Measurements from ENCODE around the gene ADGRA3.

Gene ADGRA3

DNA sequence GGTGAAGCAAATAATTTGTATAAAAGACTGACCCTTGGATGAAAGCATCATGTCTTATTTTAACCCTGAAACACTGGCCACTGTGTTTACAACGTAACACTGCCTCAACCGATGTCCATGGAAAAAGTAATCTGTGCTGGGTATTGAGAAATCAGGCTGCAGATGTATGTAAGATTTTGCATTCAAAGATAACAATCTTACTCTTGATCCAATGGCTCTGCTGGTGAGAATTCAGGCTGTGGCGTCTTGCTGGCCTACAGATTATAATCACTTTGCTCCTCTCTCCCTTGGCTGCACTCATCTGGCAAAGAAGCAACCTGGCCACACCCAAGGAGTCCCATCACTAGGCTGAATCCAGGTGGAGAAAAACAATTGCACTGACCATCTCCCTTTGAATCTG lies 7.5 kb downstream of the ADGRA3 start:
- DNase-seq (ENCODE audit: low read depth): peak; percentile 24

DNA sequence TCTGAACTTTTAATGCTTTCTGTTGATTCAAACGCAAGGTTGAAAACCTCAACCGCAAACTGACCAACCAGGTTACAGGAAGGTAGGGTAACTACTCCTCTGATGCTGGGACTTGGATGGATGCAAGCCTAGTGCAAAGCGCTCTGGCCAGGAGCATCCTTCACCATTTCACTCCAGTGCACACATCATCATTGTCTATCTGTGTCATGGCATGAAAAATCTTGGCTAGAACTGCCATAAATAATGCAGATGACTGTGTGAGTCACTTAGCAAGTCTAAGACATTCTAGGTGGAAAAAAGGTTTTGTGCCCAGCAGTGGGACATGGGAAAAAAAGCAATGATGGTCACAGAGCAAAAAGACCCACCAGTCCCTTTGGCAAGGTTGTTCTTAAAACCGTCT lies 10.9 kb downstream of the ADGRA3 start:
- DNase-seq (ENCODE audit: low read depth): peak; percentile 27

DNA sequence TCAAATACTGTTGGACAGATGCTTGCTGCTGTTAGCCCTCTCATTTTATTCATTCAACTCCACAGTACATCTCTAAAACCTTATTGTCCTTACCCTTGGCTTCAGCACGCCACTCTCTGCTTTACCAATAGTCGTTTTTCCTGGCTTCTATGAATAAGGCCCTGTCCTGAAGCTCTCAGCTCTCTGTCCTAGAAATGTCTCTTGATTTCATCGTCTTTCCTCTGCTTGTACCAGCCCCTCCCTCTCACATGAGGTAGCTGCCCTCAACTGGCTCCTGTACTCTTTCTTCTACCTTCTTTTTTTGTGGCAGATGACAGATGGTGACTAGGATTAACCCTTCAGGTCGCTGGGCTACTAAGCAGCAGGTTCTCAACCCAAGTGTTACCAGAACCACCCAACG lies 11.4 kb downstream of the ADGRA3 start:
- DNase-seq (ENCODE audit: low read depth): no peak

DNA sequence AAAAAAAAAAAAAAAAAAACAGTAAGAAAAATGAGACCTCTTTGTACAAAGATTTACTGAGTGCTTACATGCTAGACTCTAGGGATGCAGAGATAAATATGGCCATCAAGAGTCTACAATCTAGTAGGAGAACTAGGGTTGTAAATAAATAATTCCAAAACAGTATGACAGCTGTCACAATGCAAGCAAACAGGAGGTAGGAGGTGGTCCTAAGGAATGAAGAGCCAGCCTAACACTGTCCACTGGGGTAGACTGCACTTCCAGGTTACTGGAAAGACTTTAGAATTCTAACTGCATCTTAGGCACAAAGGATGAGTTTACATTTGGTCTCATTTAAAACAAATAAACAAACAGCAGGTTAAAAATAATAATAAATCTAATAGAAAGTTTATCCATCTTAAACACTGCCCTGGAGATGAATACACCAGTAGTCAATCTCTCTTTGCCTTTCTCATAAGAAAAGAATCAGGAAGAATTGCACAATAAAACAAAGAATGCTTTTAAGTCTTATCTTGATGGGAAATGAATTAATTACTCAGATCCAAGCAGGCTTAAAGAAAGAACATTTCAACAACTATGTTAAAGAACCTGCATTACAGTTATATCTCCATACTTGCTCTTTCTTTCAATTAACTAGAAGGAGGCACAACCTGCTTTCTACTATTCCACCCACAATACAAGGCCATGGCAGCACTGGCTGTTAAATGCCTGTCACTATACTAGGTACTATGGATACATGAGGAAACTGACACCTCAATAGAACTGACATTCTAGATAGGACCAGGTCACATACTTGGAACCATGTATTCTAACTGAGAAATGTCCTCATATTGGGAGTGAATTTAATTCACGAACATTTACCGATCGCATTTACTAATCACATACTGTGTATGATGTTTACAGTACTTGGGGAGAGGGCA lies 12.7 kb downstream of the ADGRA3 start:
- peak; percentile 54 for DNase-seq (ENCODE audit: low read depth)

DNA sequence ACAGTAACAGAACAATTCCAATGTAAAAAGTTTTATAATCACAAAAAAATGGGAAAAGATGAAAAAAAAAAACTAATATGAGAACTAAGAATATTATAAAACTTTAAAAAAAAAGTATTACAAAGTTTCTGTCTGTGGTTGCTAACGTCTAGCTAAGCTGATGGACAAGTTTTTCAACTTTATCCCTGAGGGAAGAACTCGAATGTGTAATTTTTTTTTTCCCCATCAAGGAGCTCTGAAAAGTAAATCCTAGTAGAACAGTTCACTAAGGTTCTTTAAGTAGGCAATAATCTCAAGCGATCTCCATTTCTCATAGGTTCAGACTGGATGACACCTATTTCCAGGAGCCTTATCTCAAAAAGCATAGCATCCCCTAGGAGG lies 14.2 kb downstream of the ADGRA3 start:
- DNase-seq (ENCODE audit: low read depth): no peak

DNA sequence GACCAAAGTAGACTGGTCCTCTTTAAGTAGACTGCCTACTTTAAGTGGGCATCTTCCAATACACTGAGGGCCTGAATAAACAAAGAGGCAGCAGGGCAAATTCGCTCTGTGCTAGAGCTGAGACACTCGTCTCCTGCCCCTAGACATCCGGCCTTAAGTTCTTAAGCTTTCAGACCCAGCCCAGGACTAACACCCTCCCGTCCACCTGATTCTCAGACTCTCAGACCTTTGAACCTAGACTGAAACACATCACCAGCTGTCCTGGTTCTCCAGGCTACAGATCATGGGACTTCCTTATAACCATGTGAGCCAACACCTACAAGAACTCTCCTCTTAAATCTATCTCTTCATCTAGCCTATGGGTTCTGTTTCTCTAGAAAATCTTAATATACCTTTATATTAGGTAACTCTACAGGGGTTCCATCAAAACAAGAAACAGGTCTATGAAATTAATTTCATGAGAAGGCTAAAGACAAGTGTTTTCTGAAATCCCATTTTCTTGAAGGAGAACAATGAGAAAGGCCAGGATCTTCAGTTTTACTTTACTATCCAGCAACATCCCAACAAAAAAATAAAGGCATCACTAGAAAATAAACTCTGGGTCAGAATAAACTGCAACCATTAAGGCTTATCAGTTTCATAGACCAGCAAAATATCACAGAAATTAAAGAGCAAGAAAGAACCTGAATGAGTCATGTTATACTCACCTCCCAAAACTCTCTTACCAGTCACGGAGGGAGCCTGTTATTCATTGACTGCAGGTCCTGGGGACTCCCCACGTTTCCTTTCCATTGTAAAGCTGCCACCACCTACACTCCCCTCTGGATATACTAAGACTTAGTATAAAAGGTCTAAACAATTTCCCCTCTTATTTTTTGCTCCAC lies 14.8 kb downstream of the ADGRA3 start:
- peak; percentile 53 for DNase-seq (ENCODE audit: low read depth)

DNA sequence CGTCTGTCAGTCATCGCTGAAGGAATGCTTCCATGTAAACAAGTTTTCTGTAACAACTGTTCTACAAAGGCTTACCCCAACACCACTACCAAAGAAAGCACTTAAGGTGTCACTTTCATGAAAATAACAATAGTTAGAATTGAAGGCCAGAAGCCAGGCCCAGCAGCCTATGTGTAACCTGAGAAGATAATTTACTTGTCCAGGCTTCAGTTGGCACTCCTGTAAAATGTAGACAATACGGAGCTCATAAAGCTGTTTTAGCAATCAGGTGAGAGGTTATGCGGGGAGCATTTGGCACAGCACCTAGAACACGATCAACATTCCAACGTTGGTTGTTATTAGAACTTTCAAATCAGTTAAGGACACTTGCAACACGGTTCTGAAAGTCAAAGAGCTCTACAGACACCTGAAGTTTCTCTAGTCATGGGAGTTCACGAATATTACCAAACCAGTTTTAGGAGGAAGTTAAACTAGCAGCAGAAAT lies 15.7 kb downstream of the ADGRA3 start:
- no peak for DNase-seq (ENCODE audit: low read depth)

DNA sequence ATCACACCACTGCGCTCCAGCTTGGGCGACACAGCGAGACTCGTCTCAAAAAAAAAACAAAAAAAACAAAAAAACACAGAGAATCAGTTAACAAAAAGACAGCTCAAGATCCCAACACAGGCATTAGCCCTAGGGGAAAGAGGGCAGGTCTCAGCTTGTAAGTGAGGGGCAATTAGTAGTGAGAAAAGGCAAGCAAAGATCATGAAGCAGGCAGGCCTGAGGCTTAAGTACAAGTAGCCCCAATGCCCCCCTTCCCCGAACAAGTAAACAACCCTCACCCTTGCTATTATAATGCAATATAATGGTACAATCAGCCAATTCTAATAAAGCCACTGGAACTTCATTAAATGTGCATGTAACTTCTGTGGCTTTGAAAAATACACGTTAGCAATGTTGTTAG lies 17.0 kb downstream of the ADGRA3 start:
- DNase-seq (ENCODE audit: low read depth): no peak

DNA sequence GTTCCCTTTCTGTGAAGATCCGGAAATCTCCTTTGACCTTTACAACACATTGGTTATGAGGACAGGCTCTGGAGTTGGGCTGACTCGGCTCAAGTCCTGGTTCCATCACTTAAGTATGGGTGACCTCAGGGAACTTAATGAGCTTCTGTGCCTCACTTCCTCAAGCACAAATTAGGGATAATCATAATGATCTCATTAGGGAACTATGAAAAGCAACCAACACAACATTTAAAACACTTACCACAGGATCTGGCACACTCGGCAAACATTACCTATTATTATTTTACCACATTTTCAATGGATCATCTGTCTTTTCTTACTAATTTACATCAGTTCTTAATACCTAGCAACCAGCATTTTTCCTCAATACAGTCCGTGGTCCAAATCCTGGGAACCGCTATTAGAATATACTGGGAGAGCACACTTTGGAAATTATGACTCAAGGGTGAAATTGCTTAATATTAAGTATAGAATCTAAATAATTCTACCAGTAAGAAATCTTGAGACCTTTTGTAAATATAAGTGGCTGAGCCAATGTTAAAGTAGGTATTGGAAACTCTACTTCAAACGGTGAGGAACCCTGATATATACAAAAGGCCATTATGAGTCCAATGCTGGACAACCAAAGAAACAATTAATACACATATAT lies 19.6 kb downstream of the ADGRA3 start:
- DNase-seq (ENCODE audit: low read depth): peak; percentile 32

DNA sequence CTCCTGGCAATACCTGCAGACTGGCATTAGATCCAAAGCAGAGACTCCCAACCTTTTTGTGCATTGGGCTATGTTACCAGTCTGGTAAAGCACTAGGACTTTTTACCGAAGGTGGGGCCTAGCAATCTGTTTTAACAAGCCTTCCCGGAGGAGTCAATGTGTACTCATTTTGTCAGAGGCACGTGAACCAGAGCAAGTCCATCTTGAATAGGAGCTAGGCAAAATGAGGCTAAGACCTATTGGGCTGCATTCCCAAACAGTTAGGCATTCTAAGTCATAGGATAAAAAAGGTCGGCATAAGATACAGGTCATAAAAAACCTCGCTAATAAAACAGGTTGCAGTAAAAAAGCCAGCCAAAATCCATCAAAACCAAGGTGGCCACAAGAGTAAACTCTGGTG lies 22.3 kb downstream of the ADGRA3 start:
- DNase-seq (ENCODE audit: low read depth): no peak

DNA sequence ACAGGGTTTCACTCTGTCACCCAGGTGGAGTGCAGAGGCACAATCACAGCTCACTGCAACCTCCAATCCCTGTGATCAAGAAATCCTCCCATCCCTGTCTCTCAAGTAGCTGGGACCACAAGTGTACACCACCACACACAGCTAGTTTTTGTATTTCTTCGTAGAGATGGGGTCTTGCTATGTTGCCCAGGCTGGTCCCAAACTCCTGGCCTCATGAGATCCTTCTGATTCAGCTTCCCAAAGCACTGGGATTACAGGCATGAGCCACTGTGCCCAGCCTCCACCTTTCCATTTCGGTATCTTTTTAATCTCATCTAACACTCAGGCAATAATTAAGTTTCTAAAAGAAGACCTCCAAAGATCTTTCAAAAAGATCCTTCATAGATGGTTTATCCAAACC lies 22.9 kb downstream of the ADGRA3 start:
- no peak for DNase-seq (ENCODE audit: low read depth)

DNA sequence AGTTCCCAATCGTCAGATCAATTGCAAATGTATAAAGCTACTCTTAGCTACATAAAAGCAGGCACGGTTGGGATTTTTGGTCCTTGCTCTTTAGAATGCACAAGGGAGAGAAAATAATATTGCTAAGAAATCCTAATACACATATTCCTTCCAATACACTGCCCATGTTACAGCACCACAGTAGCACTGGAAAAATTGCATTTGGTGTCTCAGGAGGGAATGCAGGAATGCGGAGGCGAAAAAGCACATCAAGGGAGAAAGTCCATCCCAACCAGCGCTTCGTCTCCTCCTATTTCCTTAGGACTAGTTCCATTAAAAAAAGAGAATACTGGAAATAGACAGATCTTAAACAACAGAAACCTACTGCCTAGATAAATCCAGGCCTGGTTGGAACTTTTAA lies 23.9 kb downstream of the ADGRA3 start:
- no peak for DNase-seq (ENCODE audit: low read depth)

DNA sequence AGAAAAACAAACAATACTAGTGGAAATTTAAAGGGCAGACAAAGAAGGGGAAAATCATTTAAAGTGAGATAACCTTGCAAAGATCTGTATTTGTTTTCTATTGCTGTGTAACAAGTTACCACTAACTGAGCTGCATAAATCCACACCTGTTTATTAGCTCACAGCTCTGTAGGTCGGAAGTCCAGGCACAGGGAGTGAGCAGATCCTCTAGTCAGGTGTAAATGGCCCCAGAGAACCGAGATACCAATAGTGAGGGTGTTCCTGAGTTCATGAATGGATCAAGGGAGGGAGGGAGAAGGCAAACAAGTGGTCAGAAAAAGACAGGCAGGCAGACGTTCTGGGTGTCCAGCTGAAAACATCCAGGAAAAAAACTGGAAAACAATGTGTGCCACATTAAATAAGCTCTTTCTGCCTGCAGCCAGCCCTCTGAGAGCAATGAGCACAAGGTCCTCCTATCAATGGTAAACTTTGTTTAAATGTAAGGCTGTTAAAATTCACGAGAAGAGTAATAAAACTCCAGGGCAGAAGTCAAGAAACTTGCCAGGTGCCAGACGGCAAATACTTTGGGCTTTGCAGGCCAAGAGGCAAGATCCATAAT lies 25.0 kb downstream of the ADGRA3 start:
- DNase-seq (ENCODE audit: low read depth): no peak

DNA sequence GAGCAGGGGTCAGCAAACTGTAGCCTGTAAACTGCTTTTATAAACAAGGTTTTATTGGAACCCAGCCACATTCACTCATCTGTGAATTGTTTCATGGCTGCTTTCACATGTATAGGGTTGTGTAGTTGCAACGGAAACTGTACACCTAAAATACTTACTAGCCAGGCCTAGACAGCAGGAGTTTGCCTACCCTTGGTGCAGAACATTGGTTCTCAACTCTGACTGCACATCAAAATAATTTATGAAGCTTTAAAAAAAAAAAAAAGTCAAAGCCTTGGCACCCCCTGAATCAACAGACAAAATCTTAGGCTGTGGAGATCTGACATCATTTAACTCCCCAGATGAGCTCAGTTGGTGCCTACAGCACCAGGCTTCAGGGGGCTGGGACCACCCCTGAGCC lies 27.8 kb downstream of the ADGRA3 start:
- DNase-seq (ENCODE audit: low read depth): no peak

DNA sequence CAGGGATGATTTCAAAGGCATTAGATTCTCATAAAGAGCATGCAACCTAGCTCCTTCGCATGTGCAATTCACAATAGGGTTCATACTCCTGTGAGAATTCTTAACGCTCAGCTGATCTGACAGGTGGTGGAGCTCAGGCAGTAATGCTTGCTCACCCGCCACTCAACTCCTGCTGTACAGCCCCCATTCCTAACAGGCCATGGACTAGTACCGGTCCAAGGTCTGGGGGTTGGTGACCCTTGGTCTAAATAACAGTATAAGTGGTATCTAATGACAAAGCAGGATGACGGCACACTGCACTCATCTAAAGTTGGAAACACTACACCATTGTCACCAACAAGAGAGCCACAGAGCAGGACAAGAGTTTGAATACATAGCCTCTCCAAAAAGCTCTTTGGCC lies 28.5 kb downstream of the ADGRA3 start:
- DNase-seq (ENCODE audit: low read depth): no peak

DNA sequence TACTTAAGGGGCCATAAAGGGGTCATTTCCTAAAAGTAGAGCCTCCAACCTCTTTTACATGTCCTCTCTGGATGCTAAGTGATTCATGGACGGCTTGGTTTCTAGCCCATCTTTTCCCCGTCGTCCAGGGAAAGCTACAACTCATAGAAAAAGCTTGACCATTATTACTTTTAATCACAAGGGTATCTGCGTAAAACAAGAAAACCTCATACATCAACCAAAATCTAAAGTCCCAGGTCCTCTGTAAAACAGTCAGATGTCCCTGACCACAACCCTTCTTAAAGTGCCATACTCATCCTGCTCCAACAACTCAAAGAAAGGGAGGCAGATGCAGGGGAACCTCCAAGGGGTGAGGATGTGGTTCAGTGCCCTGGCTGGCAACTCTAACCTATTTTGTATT lies 29.6 kb downstream of the ADGRA3 start:
- no peak for DNase-seq (ENCODE audit: low read depth)

DNA sequence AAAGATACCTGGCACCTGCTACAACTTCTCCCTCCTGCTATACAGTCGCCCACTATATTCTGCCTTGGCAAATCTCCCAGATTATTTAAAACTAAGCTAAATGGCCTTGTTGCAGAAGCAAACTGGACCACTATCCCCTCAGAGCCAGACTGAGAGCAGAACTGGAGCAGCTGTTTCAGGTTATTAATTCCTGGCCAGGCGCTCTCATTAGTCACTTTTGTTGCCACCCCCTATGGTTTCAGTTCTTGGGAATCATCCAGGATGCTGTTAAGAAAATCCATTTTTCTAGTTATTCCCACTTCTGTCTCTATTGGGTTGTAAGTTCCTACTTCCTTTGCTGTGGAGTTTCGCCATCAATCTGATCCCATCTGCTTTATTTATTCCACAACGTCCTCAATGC lies 30.1 kb downstream of the ADGRA3 start:
- DNase-seq (ENCODE audit: low read depth): peak; percentile 49

DNA sequence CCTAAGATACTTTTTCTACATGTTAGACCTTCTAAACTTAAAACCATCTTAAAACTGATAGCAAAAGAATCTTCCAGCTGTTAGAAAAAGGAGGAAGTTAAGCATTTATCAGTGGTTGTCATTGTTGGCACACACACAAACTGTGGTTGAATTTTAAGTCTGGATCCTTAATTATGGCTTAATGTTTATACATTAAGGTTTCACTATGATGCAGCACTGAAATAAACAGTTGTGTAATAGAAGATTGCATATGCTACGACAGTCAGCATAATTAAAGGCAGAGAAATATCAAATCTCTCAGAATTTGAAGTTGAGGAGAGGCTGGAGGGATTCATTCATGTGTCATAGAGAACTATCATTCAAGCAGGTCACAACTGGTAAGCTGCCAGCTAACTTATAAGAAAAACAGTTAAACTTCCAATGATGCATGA lies 32.3 kb downstream of the ADGRA3 start:
- DNase-seq (ENCODE audit: low read depth): peak; percentile 79

DNA sequence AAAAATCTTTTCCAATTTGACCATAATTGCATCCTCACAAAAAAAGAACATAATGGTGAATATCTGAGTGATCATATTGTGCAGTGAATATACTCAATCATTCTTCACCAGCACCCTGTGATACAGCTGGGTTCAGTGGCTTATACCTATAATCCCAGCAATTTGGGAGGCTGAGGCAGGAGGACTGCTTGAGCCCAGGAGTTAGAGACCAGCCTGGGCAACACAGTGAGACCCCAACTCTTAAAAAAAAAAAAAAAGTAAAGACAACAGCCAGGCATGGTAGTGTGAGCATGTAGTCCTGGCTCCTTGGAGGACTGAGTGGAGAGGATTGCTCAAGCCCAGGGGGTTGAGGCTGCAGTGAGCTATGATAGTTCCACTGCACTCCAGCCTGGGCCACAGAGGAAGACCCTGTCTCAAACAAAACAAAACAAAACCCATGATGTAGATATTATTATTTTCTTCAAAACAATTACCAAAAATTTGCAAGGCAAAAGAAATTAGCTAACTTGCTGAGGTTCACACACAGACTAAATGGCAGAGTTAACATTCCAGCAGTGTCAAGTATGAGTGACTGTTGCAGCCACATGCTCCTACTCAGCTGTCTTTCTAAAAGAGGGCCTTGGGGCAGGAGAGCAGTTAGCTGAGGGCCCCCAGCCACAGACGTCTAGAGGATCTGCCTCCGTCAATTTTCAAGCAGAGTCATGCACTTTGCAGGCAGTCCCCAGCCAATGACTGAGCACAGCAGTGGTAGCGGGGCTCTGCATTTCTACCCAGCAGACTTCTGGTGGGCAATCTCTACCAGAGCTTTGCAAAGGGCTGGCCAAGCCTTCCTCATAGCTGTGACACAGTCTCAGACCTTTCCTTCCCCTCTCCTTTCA lies 33.4 kb downstream of the ADGRA3 start:
- DNase-seq (ENCODE audit: low read depth): no peak

DNA sequence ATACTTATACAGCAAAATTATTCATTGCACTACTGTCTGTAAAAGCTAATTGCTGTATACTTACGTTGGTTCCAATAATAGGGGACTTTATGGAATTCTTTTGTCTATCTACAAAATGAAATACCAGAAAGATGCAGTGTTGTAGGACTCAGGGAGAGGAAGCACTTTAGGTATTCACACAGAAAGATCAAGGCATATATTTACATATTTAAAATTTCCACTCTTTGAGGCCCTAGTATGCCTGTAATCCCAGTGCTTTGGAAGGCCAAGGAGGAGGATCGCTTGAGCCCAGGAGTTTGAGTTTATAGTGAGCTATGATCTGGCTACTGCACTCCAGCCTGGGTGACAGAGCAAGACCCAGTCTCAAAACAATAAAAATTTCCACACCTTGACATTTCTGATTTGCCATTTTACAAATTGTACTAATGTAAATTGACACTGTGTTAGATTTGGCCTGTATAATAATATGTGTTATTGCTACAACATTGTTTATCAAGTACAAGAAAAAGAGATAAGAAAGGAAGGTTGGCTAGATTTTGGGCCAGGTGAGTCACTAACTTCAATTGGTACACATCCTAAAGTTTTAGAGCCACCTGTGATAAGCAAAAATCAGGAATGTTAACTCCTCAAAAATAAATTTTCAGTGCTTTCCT lies 35.1 kb downstream of the ADGRA3 start:
- no peak for DNase-seq (ENCODE audit: low read depth)

DNA sequence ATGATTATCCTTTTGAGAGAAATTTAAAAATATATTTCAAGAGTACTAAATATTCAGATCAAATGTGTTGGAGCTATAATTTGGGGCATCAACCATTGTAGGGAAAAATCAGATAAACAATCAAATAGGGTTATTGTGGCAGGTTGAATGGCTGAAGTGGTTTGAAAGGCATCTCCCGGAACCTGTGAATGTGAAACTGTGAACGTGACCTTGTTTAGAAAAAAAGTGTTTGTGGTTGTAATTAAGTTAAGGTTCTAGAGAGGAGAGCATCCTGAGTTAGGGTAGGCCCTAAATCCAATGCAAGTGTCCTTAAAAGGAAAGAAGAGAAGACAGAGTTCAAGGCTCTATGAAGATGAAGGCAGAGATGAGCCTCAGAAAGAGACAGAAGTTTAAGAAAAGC lies 37.4 kb downstream of the ADGRA3 start:
- no peak for DNase-seq (ENCODE audit: low read depth)
